Loucy (cell line): Measurements from ENCODE around the gene ANKRD60.

ENCODE experiments used
- CTCF ChIP-seq: fragments of 200-600 bp; sonication (generic); conservative IDR thresholded peaks from 2 replicates; pipeline ENCODE4 v1.5.1; 2014; ENCODE audit warnings: mild to moderate bottlenecking, antibody characterized with exemption, low read length
- EZH2phosphoT487 ChIP-seq: fragments of 200-600 bp; IDR thresholded peaks from 2 replicates; pipeline ENCODE4 v1.6.1; 2018; ENCODE audit warnings: antibody characterized with exemption, mild to moderate bottlenecking, moderate library complexity, borderline replicate concordance

GRCh38 chr20:58177799-58178198, 50.7 kb downstream of the ANKRD60 start:
- TF ChIP-seq CTCF (no peak), EZH2phosphoT487 (no peak)
